Measurements from ENCODE around the gene FSTL4.
"Not testable (repeated sequence)": the region's sequence is repeated elsewhere in the genome, so short reads cannot be mapped to it uniquely, and the experiment has no call there.

The FSTL4 gene

GRCh38 chr5:133403741-133404364 is 208.5 kb downstream of the FSTL4 start:
- DNase-seq (ENCODE audit: low spot score), result no peak

GRCh38 chr5:133402775-133403174 is 209.6 kb downstream of the FSTL4 start:
- no peak for DNase-seq (ENCODE audit: low spot score)

- no peak for DNase-seq (ENCODE audit: low spot score)
Observed at GRCh38 chr5:133401731-133402347, 210.5 kb downstream of the FSTL4 start.

- no peak for DNase-seq (ENCODE audit: low spot score)
Observed at GRCh38 chr5:133400831-133401351, 211.4 kb downstream of the FSTL4 start.

- DNase-seq (ENCODE audit: low spot score), result no peak
Observed at GRCh38 chr5:133400120-133400519, 212.2 kb downstream of the FSTL4 start.

- no peak for DNase-seq (ENCODE audit: low spot score)
Observed at GRCh38 chr5:133399247-133399891, 213.0 kb downstream of the FSTL4 start.

GRCh38 chr5:133398646-133399101 is 213.7 kb downstream of the FSTL4 start:
- no peak for DNase-seq (ENCODE audit: low spot score)

GRCh38 chr5:133397990-133398645 is 214.2 kb downstream of the FSTL4 start:
- no peak for DNase-seq (ENCODE audit: low spot score)

GRCh38 chr5:133397348-133397747 is 215.0 kb downstream of the FSTL4 start:
- DNase-seq (ENCODE audit: low spot score), result no peak

- no peak for DNase-seq (ENCODE audit: low spot score)
Observed at GRCh38 chr5:133396814-133397213, 215.5 kb downstream of the FSTL4 start.

GRCh38 chr5:133396187-133396741 is 216.1 kb downstream of the FSTL4 start:
- no peak for DNase-seq (ENCODE audit: low spot score)

GRCh38 chr5:133395207-133395606 is 217.1 kb downstream of the FSTL4 start:
- not testable (repeated sequence) for DNase-seq (ENCODE audit: low spot score)

GRCh38 chr5:133394477-133394817 is 217.9 kb downstream of the FSTL4 start:
- not testable (repeated sequence) for DNase-seq (ENCODE audit: low spot score)

- DNase-seq (ENCODE audit: low spot score), result no peak
Observed at GRCh38 chr5:133393776-133394476, 218.4 kb downstream of the FSTL4 start.

GRCh38 chr5:133392448-133392847 is 219.9 kb downstream of the FSTL4 start:
- DNase-seq (ENCODE audit: low spot score), result no peak

- no peak for DNase-seq (ENCODE audit: low spot score)
Observed at GRCh38 chr5:133391354-133392136, 220.8 kb downstream of the FSTL4 start.

- DNase-seq (ENCODE audit: low spot score), result no peak
Observed at GRCh38 chr5:133390416-133391353, 221.7 kb downstream of the FSTL4 start.

- DNase-seq (ENCODE audit: low spot score), result no peak
Observed at GRCh38 chr5:133389066-133389590, 223.2 kb downstream of the FSTL4 start.

GRCh38 chr5:133387621-133388020 is 224.7 kb downstream of the FSTL4 start:
- no peak for DNase-seq (ENCODE audit: low spot score)

GRCh38 chr5:133387091-133387490 is 225.2 kb downstream of the FSTL4 start:
- DNase-seq (ENCODE audit: low spot score), result no peak

Data from putamen (tissue), 1 donor.